HUDEP-2 (cell line): Measurements from ENCODE around the gene LYRM2.

Experiments used
- DNase-seq, 76 experiments: peaks; one replicate each; lab custom pipeline; 2025; ENCODE audit not compliant: unreplicated experiment in 76 of 76; lab: John Stamatoyannopoulos, UW

Gene LYRM2

GRCh38 chr6:89638320-89639195, at the start of gene LYRM2:
TSS of gene LYRM2 (minus strand) at chr6:89638747. CDS start at chr6:89638716, 31 bp downstream.
- DNase-seq: peak in 75 of 76 experiments; percentile 67 to 99 (median 93)

DNA sequence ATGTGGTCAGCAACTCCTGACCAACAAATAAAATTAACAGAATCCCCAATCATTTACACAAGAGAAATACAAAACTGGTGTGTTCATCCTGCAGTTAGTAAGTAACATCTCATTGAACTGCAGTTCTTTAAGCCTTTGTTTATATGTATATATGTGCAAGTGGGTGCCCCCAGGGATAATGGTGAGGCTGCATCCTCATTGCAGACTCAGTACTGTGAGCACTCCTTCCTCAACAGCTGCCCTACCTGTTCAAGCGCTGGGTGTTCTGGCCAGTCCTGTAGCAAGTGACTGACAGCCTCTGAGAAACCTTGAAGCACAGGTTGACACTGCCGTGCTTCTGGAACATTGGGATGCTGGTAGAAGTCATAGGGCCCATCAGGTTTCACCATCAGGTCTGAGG, 49.8 kb upstream of the LYRM2 start:
- DNase-seq: no peak

- no peak for DNase-seq
These were observed 46.8 kb upstream of the LYRM2 start for GRCh38 chr6:89685311-89685710.

DNA sequence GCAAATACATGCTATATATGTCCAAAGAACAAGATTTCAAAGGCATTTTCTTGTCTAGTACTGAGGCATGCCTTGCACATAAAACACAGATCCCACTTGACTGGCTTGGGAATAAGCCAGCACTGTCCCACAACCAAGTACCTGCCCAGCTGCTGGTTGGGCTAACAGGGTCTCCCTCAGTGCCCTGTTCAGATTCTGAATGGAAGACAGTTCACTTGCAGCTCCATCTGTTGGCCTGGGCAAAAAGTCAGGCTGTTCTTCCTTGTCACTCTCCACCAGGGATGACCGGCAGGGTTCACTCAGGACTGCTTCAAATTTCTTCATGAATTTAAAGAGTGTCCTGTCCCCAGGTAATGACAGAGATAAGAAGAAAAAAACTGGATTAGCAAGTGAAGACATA, 44.4 kb upstream of the LYRM2 start:
- DNase-seq: no peak

DNA sequence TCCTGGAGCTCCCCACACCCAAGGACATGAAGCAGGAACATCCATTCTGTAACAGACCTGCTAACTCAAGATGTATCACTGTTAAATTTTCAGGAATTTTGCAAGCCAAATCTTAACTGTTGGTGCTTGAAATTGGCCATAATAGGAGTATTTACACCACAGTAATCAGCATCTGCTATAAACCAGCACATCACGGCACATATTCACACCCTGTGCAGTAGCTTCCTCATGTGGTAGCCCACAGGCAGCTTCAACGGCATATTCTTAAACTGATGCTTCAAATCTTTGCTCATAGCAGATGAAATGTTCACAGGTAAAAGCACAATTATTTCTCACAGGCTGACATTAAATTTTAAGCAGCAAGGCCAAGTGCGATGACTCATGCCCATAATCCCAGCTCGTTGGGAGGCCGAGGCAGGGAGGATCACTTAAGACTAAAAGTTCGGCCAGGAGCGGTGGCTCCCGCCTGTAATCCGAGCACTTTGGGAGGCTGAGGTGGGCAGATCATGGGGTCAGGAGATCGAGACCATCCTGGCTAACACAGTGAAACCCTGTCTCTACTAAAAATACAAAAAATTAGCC, 43.5 kb upstream of the LYRM2 start:
- no peak for DNase-seq

DNA sequence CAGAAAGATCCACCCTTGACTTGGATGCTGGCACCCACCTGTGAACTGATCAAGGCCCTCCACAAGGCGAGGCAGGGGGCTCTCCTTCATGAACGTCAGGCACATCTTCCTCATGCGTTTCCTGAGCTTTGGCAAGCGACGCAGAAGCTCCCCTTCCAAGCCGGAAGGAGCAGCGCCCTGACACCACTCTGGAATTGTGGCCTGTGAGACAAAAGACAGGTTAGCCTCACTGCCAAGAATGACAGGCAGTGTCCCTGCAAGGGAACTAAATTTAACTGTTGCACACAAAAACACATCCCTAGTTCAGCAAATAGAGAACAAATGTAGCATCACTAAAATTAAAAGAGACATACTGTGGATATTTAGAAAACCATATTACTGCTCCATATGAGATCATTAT, 42.0 kb upstream of the LYRM2 start:
- DNase-seq: no peak

DNA sequence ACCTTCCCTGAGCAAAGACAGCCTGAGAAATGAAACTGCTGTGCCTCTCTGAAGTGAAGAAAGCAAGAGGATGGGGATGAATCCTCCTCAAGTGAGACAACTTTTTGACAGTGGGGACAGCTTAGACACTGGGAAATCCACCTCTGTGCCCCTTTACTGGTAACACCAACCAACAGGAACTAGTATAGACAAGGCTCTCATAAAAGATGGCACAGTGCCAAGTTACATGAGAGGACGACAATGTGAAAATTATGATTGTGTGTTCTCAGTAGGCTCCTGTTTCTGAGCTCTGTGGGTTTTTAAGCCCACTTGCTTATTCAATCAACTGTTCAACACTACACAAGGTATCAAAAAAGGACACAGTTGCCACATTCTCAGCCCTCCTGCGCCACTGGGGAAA, 41.6 kb upstream of the LYRM2 start:
- no peak for DNase-seq

DNA sequence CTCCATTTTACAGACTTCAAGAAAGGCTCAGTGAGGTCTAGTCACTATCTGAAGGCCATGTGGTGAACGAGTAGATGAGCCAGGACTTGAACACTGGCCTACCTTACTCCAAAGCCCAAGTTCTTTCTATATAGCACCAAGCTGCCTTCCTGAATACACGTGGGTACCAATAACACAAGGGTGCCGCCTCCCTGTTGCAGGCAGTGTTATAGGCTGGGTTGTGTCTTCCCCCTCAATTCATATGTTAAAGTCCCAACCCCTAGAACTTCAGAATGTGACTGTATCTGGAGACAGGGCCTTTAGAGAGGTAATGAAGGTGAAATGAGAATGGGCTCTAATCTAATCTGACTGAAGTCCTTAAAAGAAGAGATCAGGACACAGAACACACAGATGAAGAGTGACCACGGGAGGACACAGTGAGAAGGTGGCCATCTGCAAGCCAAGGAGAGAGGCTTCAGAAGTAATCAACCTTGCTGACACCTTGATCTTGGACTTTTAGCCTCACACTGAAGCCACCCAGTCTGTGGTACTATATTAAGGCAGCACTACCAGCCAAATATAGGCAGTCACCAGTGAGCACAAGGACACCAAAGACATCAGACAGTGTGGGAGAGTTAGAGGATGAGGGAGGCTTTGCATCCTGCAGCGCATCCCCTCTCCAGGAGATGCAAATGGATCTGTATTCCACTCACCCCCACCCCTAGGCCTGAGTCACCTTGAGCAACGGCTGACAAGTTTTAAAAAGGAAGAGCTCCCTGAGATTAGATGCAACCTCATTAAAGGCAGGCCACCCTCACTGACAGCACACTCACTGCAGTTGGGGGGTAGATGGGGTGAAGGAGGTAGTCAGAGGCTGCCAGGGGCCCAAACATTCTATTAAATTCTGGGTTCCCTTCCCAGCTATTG, 40.9 kb upstream of the LYRM2 start:
- DNase-seq: no peak

DNA sequence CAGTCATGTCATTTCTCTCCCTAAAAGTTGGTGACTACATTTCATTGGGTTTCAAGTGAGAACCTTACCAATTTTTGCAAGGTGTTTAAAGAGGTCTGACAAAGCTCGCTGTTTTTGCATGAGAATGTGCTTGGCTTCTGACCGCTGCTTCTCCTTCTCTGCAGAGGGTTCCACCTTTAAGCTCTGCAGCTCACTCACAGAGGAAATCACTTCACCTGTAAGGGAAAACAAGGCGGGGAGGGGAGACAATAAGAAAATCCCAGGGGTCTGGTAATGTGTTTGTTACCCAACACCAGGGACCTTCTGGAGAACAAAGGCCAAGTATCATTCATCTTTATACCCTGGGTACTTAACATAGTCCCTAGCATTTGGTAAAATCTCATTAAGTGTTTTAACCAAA, 40.0 kb upstream of the LYRM2 start:
- no peak for DNase-seq

- peak in 1 of 76 experiments; percentile 13 for DNase-seq
These were observed 37.6 kb upstream of the LYRM2 start for GRCh38 chr6:89675949-89676748.

- no peak for DNase-seq
These were observed 32.5 kb upstream of the LYRM2 start for GRCh38 chr6:89670935-89671565.

DNA sequence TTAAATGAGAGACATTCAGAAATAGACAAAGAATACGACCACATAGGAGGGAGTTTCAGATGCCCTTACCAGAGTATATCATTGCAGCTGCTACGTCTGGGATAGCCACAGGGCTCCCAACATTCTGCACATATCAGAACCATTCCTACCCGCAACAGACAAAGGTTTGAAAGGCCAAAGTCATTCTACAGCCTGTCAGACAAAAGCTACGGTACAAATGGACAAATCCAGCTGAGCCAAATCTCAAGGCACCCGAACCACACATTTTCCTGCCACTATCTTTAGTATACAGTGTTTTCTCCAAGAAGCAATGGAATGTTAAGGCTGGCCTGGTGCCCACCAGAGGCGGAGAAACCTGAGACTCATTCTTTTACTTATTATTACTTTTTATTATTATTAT, 30.5 kb upstream of the LYRM2 start:
- no peak for DNase-seq

GRCh38 chr6:89667872-89668556, 29.5 kb upstream of the LYRM2 start:
- DNase-seq: no peak

- DNase-seq: no peak
These were observed 24.2 kb upstream of the LYRM2 start for GRCh38 chr6:89662659-89663223.

DNA sequence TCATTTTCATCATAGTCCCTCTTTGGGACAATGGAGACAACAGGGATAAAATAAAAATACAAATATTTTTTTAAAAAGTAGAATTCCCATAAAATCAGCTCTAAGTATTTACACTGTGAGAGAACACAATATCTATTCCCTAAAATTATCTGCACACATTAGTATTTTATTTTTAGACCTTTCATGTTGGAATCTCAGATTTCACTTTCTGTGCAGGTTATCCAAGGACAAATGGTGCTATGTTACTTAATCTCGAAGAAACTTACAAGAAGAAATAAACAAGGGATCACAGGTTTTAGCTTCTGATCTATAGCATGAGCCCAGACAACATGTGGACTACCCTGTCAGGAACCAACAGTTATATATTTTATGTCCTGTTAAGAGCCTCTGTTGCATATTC, 23.0 kb upstream of the LYRM2 start:
- no peak for DNase-seq

- no peak for DNase-seq
These were observed 22.4 kb upstream of the LYRM2 start for GRCh38 chr6:89660981-89661380.

DNA sequence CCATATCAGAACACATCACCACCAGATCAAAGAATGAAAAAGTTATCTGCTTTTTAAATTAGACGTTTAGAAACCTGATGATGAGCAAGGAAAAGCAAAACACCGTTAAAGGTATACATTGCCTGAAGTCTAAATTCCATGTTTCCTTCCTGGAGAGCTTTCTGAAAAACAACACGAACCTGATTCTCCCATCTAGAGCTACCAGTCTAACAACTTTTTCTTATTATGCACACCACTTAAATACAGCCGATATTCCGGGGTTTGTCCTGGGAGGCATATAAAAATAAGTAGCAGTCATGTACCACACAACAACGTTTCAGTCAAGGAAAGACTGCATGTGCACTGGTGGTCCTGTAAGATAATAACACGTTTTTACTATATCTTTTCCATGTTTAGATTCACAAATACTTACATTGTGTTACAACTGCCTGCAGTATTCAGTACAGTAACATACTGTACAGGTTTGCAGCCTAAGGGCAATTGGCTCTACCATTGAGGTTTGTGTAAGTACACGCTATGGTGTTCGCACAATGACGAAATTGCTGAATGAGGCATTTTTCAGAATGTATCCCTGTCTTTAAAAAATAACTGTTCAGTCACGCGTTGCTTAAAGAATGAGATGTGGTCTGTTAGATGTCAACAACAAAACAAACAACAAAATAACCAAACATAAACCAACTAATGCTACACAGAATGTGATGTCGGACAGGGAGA, 19.1 kb upstream of the LYRM2 start:
- no peak for DNase-seq

GRCh38 chr6:89655122-89655521, 16.6 kb upstream of the LYRM2 start:
- no peak for DNase-seq
